ENCODE measurements around the gene SORL1. TPM values are rescaled to one million over a fixed set of nuclear protein-coding genes. Genes with fewer than 3 reads are reported as not detected.

The SORL1 gene
- total and polyA plus RNA-seq, 3 donors from 2014 or later, result 14.7 to 30.0 (median 21.8) TPM

DNA sequence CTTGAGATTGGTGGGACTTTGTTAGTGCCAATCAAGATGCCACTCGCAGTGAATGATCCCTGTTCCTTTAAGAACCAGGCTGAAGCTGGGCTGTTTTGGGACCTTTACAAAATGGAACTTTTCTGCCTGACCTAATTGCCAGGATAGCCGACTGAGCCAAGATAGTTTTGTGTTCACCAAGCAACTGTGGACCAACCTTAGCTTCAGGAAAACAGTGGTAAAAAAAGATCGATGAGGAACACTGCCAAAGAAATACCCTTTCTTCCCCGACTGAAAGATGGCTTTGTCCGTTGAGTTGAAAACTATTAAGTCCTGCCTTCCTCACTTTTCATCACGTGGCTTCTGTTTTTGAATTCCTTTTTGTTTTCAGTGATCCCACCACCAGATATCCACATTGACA is 158.6 kb downstream of the SORL1 start:
- no peaks in the 10 kb centered on the region for H3K27me3 ChIP-seq
- TF ChIP-seq CTCF (IDR thresholded peaks at IDR 0.05), result no peak
- TF ChIP-seq POLR2A (IDR thresholded peaks at IDR 0.05), result no peak
- DNase-seq, result no peak
- H3K4me1 ChIP-seq, result no peaks in the 10 kb centered on the region
- intact Hi-C loops (cut with DNase I; ENCODE audit: low total_unique reads), result no loop called here
- no peaks in the 10 kb centered on the region for H3K36me3 ChIP-seq (ENCODE audit: low read depth, missing control alignments)
- 88 to 91% methylated on average over 6 of the region's 6 CpGs for WGBS, 2 donors
- H3K4me3 ChIP-seq, result no peak overlapping the region
- no peaks in the 10 kb centered on the region for H3K9me3 ChIP-seq
- no peak overlapping the region for H3K27ac ChIP-seq

DNA sequence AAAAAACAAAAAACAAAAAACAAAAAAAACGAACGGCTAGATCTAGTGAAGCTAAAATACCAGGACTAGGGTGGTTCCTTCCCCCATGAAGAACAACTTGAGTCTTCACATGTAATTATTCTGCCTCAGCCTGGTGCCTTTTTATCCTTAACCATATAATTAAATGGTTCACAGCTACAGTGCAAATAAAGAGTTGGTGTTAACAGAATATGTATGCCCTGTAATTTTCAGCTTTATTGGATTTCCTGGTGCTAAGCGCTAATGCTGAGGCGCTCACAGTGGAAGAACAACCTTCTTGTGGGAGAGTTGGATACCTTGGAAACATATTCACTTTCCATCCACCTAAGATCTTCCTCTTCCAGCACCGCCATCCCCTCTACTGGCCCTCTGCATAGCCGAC is 159.1 kb downstream of the SORL1 start:
- Histone ChIP-seq H3K4me3 (no peak overlapping the region), H3K4me1 (no peaks in the 10 kb centered on the region), H3K9me3 (no peaks in the 10 kb centered on the region), H3K27ac (no peak overlapping the region), H3K36me3 (ENCODE audit: low read depth, missing control alignments) (no peaks in the 10 kb centered on the region), H3K27me3 (no peaks in the 10 kb centered on the region)
- WGBS, 2 donors, result 88 to 96% methylated on average over 6 of the region's 6 CpGs
- intact Hi-C loops (cut with DNase I; ENCODE audit: low total_unique reads), result no loop called here
- no peak for DNase-seq
- no peak for TF ChIP-seq CTCF (IDR thresholded peaks at IDR 0.05)
- TF ChIP-seq POLR2A (IDR thresholded peaks at IDR 0.05), result no peak

- Histone ChIP-seq H3K4me1 (no peaks in the 10 kb centered on the region), H3K4me3 (no peak overlapping the region), H3K27ac (no peak overlapping the region), H3K9me3 (no peaks in the 10 kb centered on the region), H3K36me3 (ENCODE audit: low read depth, missing control alignments) (no peaks in the 10 kb centered on the region), H3K27me3 (no peaks in the 10 kb centered on the region)
- TF ChIP-seq POLR2A (IDR thresholded peaks at IDR 0.05) (no peak), CTCF (IDR thresholded peaks at IDR 0.05) (no peak)
- DNase-seq, result no peak
- 86 to 88% methylated on average over 4 of the region's 4 CpGs for WGBS, 2 donors
- intact Hi-C loops (cut with DNase I; ENCODE audit: low total_unique reads), result no loop called here
Measured at GRCh38 chr11:121613724-121614123, 161.6 kb downstream of the SORL1 start.

DNA sequence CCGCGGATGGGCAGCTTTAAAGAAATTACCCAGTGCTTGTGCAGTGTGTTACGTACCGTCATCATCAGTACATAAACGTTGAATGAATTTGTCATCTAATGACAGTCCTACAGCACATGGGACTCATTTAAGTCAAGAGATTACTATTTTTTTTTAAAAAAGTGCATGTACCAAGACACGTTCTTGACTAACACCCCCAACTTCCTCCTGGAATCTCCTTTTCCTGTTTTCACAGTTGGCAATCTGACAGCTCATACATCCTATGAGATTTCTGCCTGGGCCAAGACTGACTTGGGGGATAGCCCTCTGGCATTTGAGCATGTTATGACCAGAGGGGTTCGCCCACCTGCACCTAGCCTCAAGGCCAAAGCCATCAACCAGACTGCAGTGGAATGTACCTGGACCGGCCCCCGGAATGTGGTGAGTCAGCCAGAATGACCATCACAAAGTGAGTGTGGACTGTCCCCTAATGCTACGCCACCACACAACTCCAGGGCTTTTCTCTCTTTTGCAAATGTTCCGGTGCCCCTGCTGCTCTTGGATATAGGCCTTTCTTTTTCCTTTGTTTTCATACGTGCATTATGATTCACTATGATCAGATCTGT is 162.6 kb downstream of the SORL1 start:
- Histone ChIP-seq H3K4me1 (no peaks in the 10 kb centered on the region), H3K4me3 (no peak overlapping the region), H3K27me3 (no peaks in the 10 kb centered on the region), H3K27ac (no peak overlapping the region), H3K36me3 (ENCODE audit: low read depth, missing control alignments) (no peaks in the 10 kb centered on the region), H3K9me3 (no peaks in the 10 kb centered on the region)
- no peak for DNase-seq
- TF ChIP-seq POLR2A (IDR thresholded peaks at IDR 0.05), result no peak
- no peak for TF ChIP-seq CTCF (IDR thresholded peaks at IDR 0.05)
- WGBS, 2 donors, result 85 to 87% methylated on average over 11 to 12 of the region's 12 CpGs
- intact Hi-C loops (cut with DNase I; ENCODE audit: low total_unique reads), result no loop called here

DNA sequence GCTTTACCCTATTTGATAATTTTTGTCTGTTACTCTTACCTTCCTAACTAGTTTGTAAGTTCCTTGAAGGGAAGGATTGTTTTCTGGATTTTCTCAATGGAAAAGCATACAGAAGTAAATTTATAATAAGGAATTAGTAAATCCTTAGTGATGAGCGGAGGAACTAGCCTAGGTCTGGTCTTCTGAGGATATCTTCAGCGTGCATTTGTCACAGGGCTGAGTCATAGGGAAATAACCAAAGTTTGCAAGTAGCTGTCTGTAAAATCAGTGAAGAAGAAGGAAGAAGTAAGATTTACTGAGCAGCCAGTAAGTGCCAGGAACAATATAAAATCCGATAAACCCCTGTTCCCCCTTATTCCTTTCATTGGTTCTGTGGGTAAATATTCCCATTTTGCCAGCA is 163.4 kb downstream of the SORL1 start:
- Histone ChIP-seq H3K27me3 (no peaks in the 10 kb centered on the region), H3K36me3 (ENCODE audit: low read depth, missing control alignments) (no peaks in the 10 kb centered on the region), H3K4me1 (no peaks in the 10 kb centered on the region), H3K4me3 (no peak overlapping the region), H3K9me3 (no peaks in the 10 kb centered on the region), H3K27ac (no peak overlapping the region)
- no peak for TF ChIP-seq POLR2A (IDR thresholded peaks at IDR 0.05)
- TF ChIP-seq CTCF (IDR thresholded peaks at IDR 0.05), result no peak
- intact Hi-C loops (cut with DNase I; ENCODE audit: low total_unique reads), result no loop called here
- WGBS, 2 donors, result 95 to 96% methylated on average over 3 of the region's 3 CpGs
- DNase-seq, result no peak

Measured in testis (tissue), 3 donors.